GM18907 (cell line): ENCODE measurements around the gene TFDP2.
"Not testable (repeated sequence)": the region's sequence is repeated elsewhere in the genome, so short reads cannot be mapped to it uniquely, and the experiment has no call there.

ENCODE experiments used
- ATAC-seq: cut with Tn5 transposase; IDR thresholded peaks from one replicate; pipeline ENCODE4 v1.9.1; 2021; ENCODE audit warnings: mild to moderate bottlenecking, moderate library complexity; ENCODE audit not compliant: unreplicated experiment

The TFDP2 gene, protein sequence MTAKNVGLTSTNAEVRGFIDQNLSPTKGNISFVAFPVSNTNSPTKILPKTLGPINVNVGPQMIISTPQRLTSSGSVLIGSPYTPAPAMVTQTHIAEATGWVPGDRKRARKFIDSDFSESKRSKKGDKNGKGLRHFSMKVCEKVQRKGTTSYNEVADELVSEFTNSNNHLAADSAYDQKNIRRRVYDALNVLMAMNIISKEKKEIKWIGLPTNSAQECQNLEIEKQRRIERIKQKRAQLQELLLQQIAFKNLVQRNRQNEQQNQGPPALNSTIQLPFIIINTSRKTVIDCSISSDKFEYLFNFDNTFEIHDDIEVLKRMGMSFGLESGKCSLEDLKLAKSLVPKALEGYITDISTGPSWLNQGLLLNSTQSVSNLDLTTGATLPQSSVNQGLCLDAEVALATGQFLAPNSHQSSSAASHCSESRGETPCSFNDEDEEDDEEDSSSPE

DNA sequence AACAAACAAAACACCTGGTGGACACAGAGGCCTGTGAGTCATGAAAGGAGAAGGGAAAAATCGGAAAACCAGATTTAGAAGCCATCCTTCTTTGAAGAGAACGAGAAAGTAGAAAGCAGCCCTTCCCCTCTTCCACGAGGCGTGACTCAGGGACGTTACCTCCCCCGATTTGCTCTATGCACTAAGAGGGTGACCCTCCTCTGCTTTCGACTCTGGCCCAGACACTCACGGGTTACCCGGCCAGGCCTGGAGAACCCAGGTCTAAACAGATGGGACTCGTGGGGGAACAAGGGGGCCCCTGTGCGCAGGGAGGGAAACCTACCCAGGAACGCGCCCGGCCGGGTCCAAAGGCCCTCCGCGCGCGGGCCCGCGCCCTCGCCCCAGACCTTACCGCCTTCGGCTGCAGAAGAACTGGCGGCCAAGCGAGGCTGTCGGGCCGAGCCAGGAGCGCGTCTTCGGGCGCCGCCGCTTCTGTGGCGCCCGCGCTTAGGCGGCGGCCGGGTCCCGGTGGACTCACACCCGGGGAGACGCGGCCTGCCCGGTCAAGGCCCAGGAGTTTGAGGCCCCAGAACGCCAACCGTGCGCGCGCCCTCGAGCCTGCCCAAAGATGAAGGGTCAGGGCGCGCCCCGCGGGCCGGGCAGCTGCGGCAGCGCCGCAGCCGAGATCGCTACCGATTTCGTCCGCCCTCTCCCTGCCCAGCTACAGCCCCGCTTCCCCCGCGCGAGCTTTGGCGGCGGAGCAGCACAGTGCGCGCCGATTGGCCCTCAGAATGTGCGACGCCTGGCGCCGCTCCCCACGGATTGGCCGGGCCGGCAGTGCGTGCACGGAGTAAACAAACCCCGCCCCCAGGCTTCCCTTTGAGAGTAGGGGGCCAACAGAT, at the start of gene TFDP2:
TSS of gene TFDP2 (minus strand) at position 753 of the 881 bp plus-strand sequence. CDS start 47,795 bp downstream, outside the sequence.
- peak; percentile 99 for ATAC-seq

GRCh38 chr3:142188846-142189245, 39.5 kb upstream of the TFDP2 start:
- ATAC-seq = no peak

GRCh38 chr3:142180761-142181362, 31.5 kb upstream of the TFDP2 start:
- ATAC-seq = no peak

GRCh38 chr3:142175478-142175877, 26.1 kb upstream of the TFDP2 start:
- ATAC-seq = no peak

DNA sequence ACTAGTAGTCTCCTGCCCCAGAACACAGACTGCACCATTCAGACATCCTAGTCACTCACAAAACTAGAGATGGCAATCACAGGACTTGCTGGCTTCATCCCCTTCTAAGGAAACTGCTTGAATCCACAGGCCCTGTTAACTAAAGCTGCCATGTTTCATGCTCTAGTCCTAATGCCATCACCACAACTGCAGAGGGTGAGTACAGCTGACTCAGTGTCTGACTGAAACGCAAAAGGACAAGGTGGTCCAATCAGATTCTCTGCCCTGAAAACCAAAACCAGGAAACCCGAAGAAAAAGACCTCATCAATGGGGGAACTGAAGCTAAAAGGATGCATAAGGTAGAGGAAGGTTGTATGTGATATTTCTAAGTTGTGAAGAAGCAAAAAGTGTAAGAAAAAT, 25.2 kb upstream of the TFDP2 start:
- ATAC-seq = no peak

DNA sequence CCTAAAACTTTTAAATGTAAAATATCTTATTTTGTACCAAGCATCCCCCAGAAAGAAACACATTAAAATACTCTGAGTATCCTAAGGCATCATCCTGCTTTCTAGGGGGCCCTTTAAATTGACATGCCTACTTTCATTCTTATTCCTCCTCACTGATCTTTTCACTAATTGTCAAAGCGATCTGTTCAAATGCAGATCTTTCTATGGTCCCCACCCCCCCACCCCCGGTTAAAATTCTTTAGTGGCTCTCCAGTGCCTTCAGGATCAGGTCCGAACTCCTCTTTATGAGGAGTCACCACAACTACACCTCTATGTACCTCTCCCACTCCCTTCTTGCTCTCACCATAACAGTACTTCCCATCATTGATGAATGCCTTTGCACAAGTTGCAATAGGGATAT, 19.2 kb upstream of the TFDP2 start:
- no peak for ATAC-seq

- ATAC-seq = no peak
These were observed 15.8 kb upstream of the TFDP2 start for GRCh38 chr3:142165194-142165593.

- no peak for ATAC-seq
These were observed 9.9 kb upstream of the TFDP2 start for GRCh38 chr3:142159083-142159740.

DNA sequence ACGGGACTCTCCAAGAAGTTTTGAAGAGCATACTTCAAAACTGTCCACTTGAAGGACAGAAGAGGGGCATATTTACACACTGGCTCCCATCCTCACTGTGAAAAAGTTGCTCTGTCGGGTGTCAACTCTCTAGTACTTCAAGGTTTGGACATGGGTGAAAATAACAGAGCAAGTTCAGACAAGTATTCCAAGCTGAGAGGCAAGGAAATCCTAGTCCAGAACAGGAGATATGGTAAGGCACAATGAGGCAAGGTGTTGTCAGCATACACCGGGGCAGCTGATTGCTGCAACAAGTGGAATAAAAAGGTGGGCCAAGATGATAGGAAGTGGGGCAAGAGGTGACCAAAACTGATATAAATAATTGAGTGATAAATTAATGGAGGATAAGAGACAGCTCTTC, 4.8 kb upstream of the TFDP2 start:
- no peak for ATAC-seq

GRCh38 chr3:142152384-142152783, 3.0 kb upstream of the TFDP2 start:
- ATAC-seq = no peak

GRCh38 chr3:142151828-142152227, 2.5 kb upstream of the TFDP2 start:
- no peak for ATAC-seq

DNA sequence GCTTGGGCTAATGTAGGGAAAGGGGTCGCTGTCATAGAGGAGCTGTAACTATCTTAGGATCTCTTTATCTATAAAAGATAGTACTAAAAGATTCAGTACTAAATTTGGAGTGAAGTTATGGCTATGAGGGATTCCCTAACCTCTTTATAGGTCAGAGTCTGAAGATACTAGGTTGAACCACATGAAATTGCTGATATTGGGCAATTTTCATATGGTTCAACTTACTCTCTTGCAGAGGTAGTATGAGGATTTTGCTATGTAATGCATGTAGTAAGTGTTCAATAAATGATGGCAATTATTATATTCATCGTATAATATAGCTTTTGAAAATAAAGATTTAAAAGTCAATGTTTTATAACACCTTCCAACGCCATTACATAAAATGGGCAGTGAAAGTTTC, 1.9 kb upstream of the TFDP2 start:
- ATAC-seq = no peak

DNA sequence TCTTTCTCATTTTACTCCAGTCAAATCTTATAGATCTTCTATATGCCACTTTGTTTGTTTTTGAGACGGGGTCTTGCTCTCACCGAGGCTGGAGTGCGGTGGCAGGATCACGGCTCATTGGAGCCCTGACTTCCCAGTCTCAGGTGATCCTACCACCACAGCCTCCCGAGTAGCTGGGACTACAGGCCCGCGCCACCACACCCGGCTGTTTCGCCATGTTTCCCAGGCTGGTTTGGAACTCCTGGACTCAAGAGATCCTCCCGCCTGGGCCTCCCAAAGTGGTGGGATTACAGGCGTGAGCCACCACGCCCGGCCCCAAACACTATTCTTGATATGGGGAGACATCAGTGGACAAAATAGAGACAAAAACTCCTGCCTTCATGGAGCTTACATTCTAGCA, 927 bp upstream of the TFDP2 start:
- no peak for ATAC-seq

GRCh38 chr3:142149673-142149992, 289 bp upstream of the TFDP2 start:
- ATAC-seq = no peak

DNA sequence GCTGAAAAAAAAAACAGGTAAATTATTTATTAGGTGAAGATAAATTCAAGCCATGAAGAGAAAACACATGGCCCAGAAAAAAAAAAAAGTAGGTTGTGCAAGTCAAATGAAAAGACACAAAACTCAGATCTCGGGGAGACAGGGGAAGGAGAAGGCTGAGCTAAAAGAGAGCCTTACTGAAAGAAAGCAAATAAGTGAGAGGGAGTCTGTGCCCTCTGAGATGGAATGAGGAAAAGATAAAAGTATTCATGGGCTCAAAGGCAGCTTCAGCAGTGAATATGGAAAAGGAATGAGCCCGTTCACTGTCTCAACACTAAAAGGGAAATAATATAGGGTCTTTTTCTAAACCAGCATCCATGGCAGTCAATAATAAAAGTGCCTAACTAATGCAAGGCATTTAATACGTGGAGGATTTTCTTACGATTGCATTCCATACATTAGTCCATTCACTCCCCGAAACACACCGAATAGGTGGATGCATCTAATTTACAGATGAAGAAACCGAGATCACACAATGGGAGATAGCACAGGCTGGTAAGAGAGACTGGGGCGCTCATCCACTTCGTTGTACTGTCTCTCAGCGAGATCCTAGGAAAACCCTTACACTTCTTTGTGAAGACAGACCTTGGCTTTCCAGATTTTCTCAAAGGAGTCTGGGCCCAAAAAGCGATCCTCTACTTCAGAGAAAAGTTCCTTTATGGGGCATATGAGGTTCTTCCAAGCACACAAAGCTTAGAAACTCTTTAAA, 1.1 kb downstream of the TFDP2 start:
- ATAC-seq = no peak

GRCh38 chr3:142144587-142144986, 4.8 kb downstream of the TFDP2 start:
- not testable (repeated sequence) for ATAC-seq

GRCh38 chr3:142140608-142141285, 8.6 kb downstream of the TFDP2 start:
- ATAC-seq = not testable (repeated sequence)

DNA sequence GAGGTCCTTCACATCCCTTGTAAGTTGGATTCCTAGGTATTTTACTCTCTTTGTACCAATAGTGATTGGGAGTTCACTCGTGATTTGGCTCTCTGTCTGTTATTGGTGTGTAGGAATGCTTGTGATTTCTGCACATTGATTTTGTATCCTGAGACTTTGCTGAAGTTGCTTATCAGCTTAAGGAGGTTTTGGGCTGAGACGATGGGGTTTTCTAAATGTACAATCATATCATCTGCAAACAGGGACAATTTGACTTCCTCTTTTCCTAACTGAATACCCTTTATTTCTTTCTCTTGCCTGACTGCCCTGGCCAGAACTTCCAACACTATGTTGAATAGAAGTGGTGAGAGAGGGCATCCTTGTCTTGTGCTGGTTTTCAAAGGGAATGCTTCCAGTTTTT, 12.3 kb downstream of the TFDP2 start:
- ATAC-seq = not testable (repeated sequence)

- no peak for ATAC-seq
These were observed 14.5 kb downstream of the TFDP2 start for GRCh38 chr3:142134799-142135325.
